Measurements from ENCODE around the gene VAMP5. TPM values are rescaled to one million over a fixed set of nuclear protein-coding genes. Genes with fewer than 3 reads are reported as not detected.

VAMP5 gene
- total and polyA plus RNA-seq, 2 of the 8 experiments (the other 6 are each of a cell fraction or from before 2014, with no cell fraction given): 4.7 to 14.2 TPM

DNA sequence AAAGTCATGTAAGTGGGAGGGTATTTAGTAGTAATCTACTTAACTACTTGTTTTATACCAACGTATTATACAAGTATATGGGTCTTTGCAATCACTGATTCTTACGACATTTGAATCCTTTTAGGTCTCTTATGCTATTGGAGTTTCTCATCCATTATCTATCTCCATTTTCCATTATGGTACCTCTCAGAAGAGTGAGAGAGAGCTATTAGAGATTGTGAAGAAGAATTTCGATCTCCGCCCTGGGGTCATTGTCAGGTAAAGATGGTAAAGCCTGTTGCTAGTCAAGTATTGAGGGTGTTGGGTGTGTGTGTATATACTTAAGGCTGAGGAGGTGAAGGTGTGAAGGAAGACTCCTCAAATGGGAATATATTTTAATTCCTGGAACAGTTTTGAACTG lies 41.5 kb upstream of the VAMP5 start:
- Histone ChIP-seq H2BK15ac (ENCODE audit: low read length) (no peak overlapping the region), H3K23ac (ENCODE audit: insufficient read length) (no peak overlapping the region), H4K91ac (replicated peaks; ENCODE audit: insufficient read length, low read length) (no peak overlapping the region), H3K79me1 (ENCODE audit: low read depth, low read length) (no peaks in the 10 kb centered on the region), H3K4ac (replicated peaks; ENCODE audit: insufficient read length, low read depth, low read length) (no peak overlapping the region), H2AK5ac (ENCODE audit: low read depth, low read length) (no peak overlapping the region), H4K20me1 (replicated peaks in 1 of 2; ENCODE audit: control insufficient read depth in 1 of 2, insufficient read depth in 2 of 2, low read length in 2 of 2) (peaks cover 27 to 32% of the 10 kb centered on the region in 2 experiments), H3K79me2 (ENCODE audit: control insufficient read depth in 1 of 2, insufficient read depth in 2 of 2, low read length in 2 of 2) (peaks cover 26 to 39% of the 10 kb centered on the region in 2 experiments), H3K23me2 (ENCODE audit: low read depth, low read length) (no peaks in the 10 kb centered on the region; the same call in 1 of the 2 replicates), H3K4me3 (ENCODE audit: extremely low read depth in 1 of 4, insufficient read depth in 2 of 4, low read depth in 3 of 4, low read length in 4 of 4) (peak overlapping the region in 1 of 4 experiments; percentile 100; a peak in 1 of 8 replicates), H4K5ac (ENCODE audit: insufficient read length, low read depth, low read length) (no peak overlapping the region), H3K9ac (replicated peaks in 1 of 4; ENCODE audit: extremely low read depth in 1 of 4, low read depth in 3 of 4, low read length in 3 of 4) (no peak overlapping the region), H2BK120ac (replicated peaks; ENCODE audit: low read depth, low read length) (no peak overlapping the region), H2AFZ (ENCODE audit: low read length) (no peak overlapping the region), H3K9me3 (ENCODE audit: insufficient read depth in 2 of 2, low read depth in 1 of 2, low read length in 1 of 2) (no peaks in the 10 kb centered on the region), H2BK12ac (ENCODE audit: low read depth, low read length) (no peak overlapping the region), H3K27me3 (replicated peaks in 1 of 4; ENCODE audit: control insufficient read depth in 3 of 4, extremely low read depth in 1 of 4, insufficient read depth in 3 of 4, low read length in 3 of 4) (no peaks in the 10 kb centered on the region), H3K14ac (ENCODE audit: insufficient read length) (no peak overlapping the region), H3K56ac (replicated peaks; ENCODE audit: insufficient read length, low read depth, low read length) (no peak overlapping the region), H3K18ac (ENCODE audit: extremely low read depth, low read length) (no peak overlapping the region), H4K8ac (ENCODE audit: extremely low read depth, insufficient read depth, low read length) (no peak overlapping the region), H3K4me1 (replicated peaks in 1 of 4; ENCODE audit: control insufficient read depth in 3 of 4, insufficient read depth in 4 of 4, low read length in 3 of 4) (peaks cover 0 to 8% (median 3%) of the 10 kb centered on the region in 4 experiments; a peak in 3 of 7 replicates), H3K36me3 (ENCODE audit: control insufficient read depth in 2 of 4, insufficient read depth in 4 of 4, low read length in 3 of 4) (peaks cover 33 to 64% (median 44%) of the 10 kb centered on the region in 4 experiments), H2BK5ac (ENCODE audit: low read depth, low read length) (no peak overlapping the region), H3K4me2 (ENCODE audit: insufficient read depth in 1 of 2, low read depth in 2 of 2, low read length in 2 of 2) (no peak overlapping the region; a peak in 1 of 4 replicates), H3K27ac (ENCODE audit: low read depth, low read length) (no peak overlapping the region), H2BK20ac (ENCODE audit: low read length) (no peak overlapping the region)
- POLR2A ChIA-PET (ENCODE audit: partially characterized antibody): interaction anchor here (0.6 to 38.6 kb wide), 15 partner anchors 2 to 645 kb away, joined by 3 to 1889 read pairs (median 8); partner anchors contain the start of genes C2orf68, CAPG, ELMOD3 and GGCX
- CTCF ChIA-PET (ENCODE audit: partially characterized antibody): interaction anchor here (0.9 to 7.3 kb wide), 5 partner anchors 9 to 154 kb away, joined by 3 to 67 read pairs (median 46); partner anchors contain the start of gene SH2D6
- FAIRE-seq (no peak), DNase-seq (ENCODE audit: low read depth in 1 of 2, low spot score in 2 of 2) (no peak)
- WGBS, 2 experiments (ENCODE audit: extremely low coverage in 1 of 2, insufficient coverage in 1 of 2, insufficient read length in 1 of 2, insufficient replicate concordance in 2 of 2, low coverage in 1 of 2, low lambda C conversion rate in 2 of 2, missing lambda C conversion rate in 1 of 2): 93% methylated on average over 4 of the region's 4 CpGs; no CpG with 5 or more reads in 1 of the 2 experiments
- TF ChIP-seq NRF1 (IDR thresholded peaks at IDR 0.05; ENCODE audit: low read depth, low read length): no peak
- TF ChIP-seq POLR2A (IDR thresholded peaks at IDR 0.05; ENCODE audit: control extremely low read depth in 1 of 2, low read depth in 2 of 2, low read length in 2 of 2): no peak
- TF ChIP-seq CHD1 (IDR thresholded peaks at IDR 0.05; ENCODE audit: low read depth, low read length): no peak

Data from H1 (cell line).